GM15510 (cell line): Measurements from ENCODE around the gene RNGTT.

ENCODE experiments used
- POLR2A ChIP-seq: IDR thresholded peaks from 3 replicates; pipeline ENCODE4 v1.6.1; 2011; ENCODE audit warnings: borderline replicate concordance; ENCODE audit not compliant: insufficient read length; ENCODE audit errors: extremely low read depth

RNGTT gene

DNA sequence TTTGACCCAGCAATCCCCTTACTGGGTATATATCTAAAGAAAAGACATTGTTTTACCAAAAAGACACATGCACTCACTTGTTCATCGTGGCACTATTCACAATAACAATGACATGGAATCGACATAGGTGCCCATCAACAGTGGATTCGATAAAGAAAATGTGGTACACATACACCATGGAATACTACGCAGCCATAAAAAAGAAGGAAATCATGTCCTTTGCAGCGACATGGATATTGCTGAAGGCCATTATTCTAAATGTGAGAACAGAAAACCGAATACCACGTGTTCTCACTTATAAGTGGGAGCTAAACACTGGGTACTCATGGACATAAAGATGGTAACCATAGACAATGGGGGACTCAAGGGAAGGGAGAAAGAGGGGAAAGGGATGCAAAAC is 222.3 kb downstream of the RNGTT start:
- no peak for TF ChIP-seq POLR2A

DNA sequence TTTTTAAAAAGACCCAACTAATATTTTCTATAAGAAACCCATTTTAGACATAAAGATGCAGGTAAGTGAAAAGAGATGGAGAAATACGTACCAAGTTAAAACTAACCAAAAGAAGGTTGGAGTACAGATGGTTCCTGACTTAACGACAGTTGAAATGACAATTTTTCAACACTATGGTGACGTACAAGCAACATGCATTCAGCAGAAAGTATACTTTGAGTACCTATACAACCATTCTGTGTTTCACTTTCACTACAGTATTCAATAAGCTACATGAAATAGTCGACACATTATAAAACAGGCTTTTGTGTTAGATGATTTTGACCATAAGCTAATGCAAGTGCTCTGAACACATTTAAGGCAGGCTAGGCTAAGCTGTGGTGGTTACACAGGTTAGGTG is 228.9 kb downstream of the RNGTT start:
- TF ChIP-seq POLR2A = no peak

DNA sequence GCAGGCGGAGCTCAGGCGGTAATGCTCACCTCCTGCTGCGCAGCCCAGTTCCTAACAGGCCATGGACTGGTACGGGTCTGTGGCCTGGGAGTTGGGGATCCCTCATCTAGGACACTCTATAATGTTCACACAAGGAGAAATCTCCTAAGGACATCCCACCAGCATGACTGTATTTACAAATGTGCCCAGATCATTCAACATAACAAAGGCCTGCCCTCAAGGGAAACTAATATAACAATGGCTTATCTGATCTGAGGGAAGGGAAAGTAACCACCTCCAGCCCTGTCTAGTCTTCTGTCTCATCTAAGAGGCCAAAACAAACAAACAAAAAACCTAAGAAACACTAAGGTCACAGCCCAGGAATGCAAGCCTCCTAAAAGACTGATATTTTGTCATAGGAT is 232.8 kb downstream of the RNGTT start:
- no peak for TF ChIP-seq POLR2A

DNA sequence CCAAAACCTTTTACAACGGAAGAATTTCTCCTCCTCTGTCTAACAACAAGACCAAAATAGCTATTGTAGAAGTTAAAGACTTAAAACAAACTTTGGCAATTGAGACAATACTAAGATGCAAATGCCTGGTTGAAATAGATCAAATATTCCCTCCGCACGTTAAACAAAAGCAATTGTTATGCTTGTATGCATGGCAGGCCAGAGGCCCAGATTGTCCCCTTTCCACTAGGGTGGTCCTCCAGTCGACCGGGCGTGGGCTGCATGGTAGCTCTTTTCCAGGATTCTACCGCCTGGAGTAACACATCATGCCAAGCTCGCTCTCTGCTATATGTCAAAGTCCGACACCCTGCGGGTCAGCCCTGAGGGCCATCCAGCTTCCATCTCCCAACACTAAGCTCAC is 234.7 kb downstream of the RNGTT start:
- no peak for TF ChIP-seq POLR2A

DNA sequence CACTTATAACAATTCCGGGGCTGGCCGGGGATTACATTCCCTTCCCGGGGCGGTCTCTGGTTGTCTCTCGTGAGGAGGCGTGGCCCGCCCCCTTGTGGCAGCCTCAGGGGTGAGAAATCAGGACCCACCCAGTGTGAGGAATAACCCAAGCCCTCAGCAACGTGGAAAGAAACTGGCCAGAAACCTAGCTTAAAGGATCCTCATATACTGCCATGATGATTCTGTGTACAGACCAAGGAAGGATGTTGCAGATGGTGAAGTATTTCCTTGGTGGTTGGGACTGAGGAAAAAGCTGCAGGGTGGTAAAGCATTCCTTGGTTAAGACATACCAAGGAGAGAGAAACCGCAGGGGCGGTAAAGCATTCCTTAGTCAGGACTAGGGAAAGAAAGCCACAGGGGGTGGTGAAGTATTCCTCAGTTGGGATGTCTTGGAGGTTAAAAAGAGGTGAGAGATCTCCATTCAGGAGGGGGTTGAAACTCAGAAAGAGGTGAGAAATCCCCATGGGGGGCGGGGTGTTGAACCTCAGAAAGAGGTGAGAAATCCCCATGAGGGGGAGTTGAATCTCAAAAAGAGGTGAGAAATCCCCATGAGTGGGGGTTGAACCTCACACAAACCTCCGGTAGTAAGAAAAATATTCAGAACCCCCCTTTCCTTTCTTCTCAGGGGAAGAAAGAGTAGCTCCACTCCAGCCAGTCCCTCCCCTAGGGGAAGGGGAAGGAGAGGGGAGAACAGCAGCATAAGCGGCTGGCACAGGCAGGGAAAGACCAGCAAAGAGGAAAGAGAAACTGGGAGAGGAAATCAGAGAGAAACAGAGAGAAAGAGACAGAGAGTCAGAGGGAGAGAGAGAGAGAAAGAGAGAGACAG is 238.1 kb downstream of the RNGTT start:
- TF ChIP-seq POLR2A = no peak

DNA sequence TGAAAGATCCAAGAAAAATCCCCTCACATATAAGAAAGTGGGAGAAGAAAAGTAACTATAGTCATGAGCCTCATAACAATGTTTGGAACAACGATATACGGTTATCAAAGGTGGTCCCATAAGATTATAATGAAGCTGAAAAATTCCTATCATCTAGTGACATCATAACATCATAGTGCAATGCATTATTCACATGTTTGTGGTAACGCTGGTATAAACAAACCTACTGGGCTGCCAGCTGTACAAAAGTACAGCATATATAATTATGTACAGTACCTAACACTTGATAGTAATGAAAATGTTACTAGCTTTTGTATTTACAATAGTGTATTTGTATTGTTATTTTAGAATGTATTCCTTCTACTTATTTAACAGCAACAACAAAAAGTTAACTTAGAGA is 240.7 kb downstream of the RNGTT start:
- TF ChIP-seq POLR2A = no peak

DNA sequence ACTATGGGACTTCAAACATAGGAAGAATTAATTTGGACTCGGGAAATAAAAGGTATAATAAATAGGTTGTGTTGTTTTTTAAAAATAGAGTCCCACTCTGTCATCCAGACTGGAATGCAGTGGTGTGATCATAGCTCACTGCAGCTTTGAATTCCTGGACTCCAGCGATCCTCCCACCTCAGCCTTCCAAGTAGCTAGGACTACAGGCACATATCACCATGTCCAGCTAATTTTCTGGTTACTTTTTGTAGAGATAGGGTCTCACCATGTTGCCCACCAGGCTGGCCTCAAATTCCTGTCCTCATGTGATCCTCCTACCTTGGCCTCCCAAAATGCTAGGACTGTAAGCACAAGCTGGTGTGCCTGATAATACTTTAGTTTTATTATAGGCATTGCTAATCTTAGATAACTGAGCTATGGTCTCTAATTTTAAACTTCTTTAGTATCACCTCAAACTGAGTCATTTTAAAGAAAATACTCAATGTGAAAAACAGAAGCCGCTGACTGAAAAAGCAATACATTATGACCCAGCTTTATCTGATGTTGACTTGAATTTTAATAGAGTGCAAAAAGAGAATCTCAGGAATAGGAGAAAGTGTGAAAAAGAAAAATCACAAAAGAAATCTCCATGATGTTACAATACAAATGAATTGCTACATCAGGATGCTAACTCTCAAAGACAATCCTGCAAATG is 251.0 kb downstream of the RNGTT start:
- no peak for TF ChIP-seq POLR2A

DNA sequence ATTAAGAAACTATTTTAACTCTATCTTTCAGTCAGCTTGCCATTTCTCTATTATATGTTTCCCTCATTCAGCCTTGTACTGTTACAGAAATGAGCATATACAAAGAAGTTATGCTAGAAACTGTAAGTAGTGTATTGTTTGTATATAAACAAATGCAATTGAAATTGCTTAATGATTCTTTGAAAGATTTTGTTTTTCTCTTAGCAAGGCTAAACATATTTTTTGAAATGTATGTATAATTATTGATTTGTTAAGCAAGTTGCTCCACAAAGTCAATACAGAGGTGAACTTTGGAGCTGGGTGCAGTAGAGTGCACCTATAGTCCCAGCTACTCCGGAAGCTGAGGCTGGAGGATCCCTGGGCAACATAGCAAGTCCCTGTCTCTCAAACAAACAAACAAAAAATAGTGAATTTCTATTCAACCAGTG is 253.6 kb downstream of the RNGTT start:
- no peak for TF ChIP-seq POLR2A

DNA sequence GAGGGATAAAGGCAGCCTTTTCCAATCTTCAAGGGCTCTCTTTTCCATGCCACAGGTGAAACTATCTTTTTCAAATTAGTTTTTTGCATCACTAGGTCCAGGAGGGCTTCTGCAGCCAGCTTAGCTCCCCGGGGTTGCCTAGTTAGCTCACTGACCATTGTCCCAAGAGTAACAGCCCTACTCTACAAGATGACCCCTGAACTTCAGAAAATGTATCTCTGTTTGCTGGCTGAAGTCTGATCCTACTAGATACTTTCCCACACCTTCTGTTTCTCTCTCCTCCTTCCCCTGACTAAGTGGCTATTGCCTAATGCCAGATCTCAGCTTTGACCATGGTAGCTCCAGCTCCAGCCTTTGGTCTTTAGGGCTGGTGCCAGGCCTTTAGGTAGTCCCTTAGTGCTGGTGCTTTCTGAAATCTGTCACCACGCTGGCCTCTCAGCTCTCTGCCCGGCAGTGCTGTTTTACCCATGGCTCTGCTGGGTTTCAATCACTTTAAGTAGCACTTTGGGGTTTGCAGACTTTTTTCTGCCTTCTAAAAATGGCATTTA is 255.1 kb downstream of the RNGTT start:
- TF ChIP-seq POLR2A = no peak

DNA sequence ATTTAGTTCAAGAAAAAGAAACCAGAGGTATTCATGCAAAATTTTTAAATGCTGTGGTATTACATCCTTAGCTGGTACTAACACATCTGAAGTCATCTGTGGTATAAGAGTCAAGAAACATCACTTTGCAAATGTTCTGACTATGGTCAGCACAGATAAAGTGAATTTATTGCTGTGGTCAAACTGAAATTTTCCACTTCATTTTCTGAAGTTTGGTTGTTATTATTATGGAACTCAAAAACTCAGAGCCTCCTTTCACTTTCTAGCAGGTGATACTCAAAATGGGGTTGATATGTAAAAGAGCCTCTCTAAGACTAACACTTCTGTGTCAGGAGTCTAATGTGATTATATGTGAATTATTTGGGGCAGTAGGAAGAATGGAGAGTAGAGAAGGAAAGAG is 257.8 kb downstream of the RNGTT start:
- no peak for TF ChIP-seq POLR2A

DNA sequence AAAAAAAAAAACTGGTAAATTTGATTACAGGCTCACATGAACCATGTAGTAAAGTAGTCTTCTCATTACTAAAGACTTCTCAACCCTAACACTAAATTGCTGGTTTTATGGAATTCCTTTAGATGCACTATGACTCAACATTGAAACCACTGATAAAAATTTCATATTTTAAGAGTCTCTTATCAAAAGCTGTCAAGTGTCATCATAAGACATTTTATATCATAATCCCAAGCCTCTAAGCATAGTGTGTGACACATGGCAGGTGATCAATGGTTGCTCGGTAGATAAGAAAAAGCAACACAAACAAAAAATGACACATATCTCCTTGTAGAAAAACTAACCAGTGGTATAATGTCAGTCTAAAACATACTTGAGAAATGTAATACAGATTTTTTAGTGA is 258.4 kb downstream of the RNGTT start:
- no peak for TF ChIP-seq POLR2A

DNA sequence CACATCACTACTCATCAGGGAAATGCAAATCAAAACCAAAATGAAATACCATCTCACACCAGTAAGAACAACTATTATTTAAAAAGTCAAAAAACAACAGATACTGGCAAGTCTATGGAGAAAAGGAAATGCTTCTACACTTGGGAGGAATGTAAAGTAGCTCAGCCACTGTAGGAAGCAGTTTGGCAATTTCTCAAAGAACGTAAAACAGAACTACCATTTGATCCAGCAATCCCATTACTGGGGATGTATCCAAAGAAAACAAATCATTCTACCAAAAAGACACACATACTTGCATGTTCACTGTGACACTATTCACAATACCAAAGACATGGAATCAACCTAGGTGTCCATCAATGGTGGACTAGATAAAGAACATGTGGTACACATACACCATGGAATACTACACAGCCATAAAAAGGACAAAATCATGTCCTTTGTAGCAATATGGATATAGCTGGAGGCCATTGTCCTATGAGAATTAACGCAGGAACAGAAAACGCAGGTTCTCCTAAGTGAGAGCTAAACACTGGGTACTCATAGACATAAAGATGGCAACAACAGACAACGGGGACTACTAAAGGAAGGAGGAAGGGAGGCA is 260.4 kb downstream of the RNGTT start:
- TF ChIP-seq POLR2A = no peak

DNA sequence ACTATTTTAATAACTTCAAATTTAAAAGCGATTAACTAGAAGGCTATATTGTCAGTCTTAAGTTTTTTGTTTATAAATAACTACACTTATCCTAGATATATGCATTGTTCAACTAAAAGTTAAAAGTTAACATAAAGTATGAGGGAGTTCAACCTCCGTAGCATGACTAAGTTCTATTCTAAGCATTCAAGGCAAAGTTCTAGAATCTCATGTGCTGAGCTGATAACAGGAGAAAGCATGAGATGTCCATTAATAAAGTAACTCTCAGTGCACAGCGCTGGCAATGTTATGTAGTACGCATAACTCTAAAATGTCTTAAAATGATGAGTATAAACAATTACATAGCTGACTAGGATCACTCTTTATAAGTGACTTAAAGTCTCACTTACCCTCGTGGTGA is 264.8 kb downstream of the RNGTT start:
- no peak for TF ChIP-seq POLR2A

DNA sequence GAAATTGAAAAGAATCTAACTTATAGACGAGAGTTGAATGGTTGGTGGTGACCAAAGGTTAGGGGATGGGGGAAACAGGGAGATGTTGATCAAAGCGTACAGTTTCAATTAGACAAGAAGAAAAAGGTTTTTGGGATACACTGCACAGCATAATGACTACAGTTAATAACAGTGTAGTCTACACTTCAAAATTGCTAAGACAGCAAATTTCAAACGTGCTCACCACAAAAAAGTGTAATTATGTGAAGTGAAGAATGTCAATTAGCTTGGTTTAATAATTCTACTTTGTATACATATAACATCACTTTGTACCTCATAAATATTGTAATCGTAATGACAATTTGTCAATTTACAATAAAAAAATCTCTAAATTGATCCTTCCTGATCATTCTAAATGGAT is 267.5 kb downstream of the RNGTT start:
- TF ChIP-seq POLR2A = no peak

DNA sequence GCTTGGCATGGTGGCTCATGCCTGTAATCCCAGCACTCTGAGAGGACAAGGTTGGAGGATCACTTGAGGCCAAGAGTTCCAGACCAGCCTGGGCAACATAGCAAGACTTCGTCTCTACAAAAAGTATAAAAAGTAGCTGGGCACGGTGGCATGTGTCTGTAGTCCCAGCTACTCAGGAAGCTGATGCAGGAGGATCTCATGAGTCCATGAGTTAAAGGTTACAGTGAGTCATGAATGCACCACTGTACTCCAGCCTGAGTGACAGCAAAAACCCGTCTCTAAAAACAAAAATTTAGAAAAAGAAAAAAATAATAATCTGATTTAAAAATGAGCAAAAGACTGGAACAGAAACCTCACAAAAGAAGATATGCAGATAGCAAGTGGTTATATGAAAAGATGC is 279.7 kb downstream of the RNGTT start:
- no peak for TF ChIP-seq POLR2A

DNA sequence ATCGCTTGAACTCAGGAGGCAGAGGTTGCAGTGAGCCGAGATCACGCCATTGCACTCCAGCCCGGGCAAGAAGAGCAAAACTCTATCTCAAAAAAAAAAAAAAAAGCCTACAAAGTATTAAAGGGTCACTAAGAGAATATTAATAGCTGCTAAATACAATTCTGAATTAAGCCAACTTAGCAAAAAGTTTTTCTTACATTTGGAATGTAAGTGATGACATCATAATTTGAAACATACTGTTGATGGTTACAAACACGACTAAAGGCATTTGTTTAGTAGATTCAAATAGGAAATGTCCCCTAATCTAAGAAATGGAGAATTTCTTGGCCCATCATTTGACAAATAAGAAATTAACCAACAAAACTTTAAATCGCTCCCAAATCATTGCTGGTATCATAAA is 282.8 kb downstream of the RNGTT start:
- no peak for TF ChIP-seq POLR2A

DNA sequence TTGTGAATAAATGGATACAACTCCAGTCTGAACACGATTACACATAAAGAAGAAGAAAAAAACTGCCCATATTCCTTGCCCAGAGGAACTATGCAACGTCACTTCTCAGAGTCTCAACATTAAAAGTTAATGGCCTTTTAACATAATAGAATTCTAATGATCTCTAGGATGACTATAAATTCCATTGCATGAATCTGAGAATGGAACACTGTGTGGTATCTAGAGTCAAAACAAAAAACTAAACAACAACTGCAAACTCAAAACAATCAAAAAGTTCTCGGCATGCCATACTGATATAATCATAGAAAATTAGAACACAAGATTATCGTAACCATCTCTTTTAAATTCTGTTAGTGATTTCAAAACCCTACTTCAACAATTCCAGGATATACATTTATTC is 283.6 kb downstream of the RNGTT start:
- no peak for TF ChIP-seq POLR2A

DNA sequence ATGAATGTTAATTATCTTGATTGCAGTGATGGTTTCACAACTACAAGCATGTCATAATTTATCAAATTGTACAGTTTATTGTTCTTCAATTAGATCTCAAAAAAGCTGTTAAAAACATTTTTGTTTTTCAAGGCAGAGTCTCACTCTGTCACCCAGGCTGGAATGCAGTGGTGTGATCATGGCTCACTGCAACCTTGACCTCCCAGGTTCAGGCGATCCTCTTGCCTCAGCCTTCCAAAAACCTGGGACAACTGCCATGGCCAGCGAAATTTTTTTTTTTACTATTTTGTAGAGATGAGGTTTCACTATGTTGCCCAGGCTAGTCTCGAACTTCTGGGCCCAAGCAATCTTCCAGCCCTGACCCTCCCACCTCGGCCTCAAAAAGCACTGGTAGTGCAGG is 286.1 kb downstream of the RNGTT start:
- no peak for TF ChIP-seq POLR2A
